MM.1S (cell line): ENCODE results near the gene HFM1.
"Not testable (repeated sequence)": the region's sequence is repeated elsewhere in the genome, so short reads cannot be mapped to it uniquely, and the experiment has no call there.

Experiments
- DNase-seq: peaks from one replicate; pipeline ENCODE4 v3.0.0-alpha.2; 2015
- H2AFZ ChIP-seq: fragments of 300-600 bp; sonication (generic); 2 replicates; pipeline ENCODE4 v1.6.0; 2016; ENCODE audit warnings: antibody characterized with exemption, low read length
- H3F3A ChIP-seq: fragments of 300-600 bp; sonication (generic); 2 replicates; pipeline ENCODE4 v1.6.1; 2016; ENCODE audit warnings: mild to moderate bottlenecking, antibody characterized with exemption, low read length, moderate library complexity, mixed read lengths; ENCODE audit not compliant: insufficient read depth
- H3K27ac ChIP-seq: fragments of 300-600 bp; sonication (generic); 2 replicates; pipeline ENCODE4 v1.5.1; 2016; ENCODE audit warnings: mild to moderate bottlenecking, low read length
- H3K27me3 ChIP-seq: fragments of 300-600 bp; sonication (generic); replicated peaks from 2 replicates; pipeline ENCODE4 v1.6.0; 2016; ENCODE audit warnings: low read length; ENCODE audit not compliant: insufficient read depth
- H3K36me3 ChIP-seq: fragments of 300-600 bp; sonication (generic); replicated peaks from 2 replicates; pipeline ENCODE4 v1.6.1; 2016; ENCODE audit warnings: mild to moderate bottlenecking, low read length, mixed read lengths; ENCODE audit not compliant: insufficient read depth
- H3K4me1 ChIP-seq: fragments of 300-600 bp; sonication (generic); 2 replicates; pipeline ENCODE4 v1.6.1; 2016; ENCODE audit warnings: low read length, mixed read lengths
- H3K4me2 ChIP-seq: fragments of 300-600 bp; sonication (generic); 2 replicates; pipeline ENCODE4 v1.6.0; 2016; ENCODE audit warnings: low read depth, low read length
- H3K4me3 ChIP-seq: fragments of 300-600 bp; sonication (generic); 2 replicates; pipeline ENCODE4 v1.5.1; 2016; ENCODE audit warnings: low read length, mixed read lengths
- H3K79me2 ChIP-seq: fragments of 300-600 bp; sonication (generic); 2 replicates; pipeline ENCODE4 v1.6.1; 2016; ENCODE audit warnings: mixed run types, low read length, mixed read lengths
- H3K9ac ChIP-seq: fragments of 300-600 bp; sonication (generic); 2 replicates; pipeline ENCODE4 v1.6.1; 2016; ENCODE audit warnings: low read length, mixed read lengths
- H3K9me2 ChIP-seq: fragments of 300-600 bp; sonication (generic); replicated peaks from 2 replicates; pipeline ENCODE4 v1.6.1; 2016; ENCODE audit warnings: mild to moderate bottlenecking, low read length, mixed read lengths; ENCODE audit not compliant: insufficient read depth
- H3K9me3 ChIP-seq: fragments of 300-600 bp; sonication (generic); replicated peaks from 2 replicates; pipeline ENCODE4 v1.6.1; 2016; ENCODE audit warnings: mild to moderate bottlenecking, low read length, mixed read lengths; ENCODE audit not compliant: insufficient read depth
- H4K20me1 ChIP-seq: fragments of 300-600 bp; sonication (generic); 2 replicates; pipeline ENCODE4 v1.6.1; 2016; ENCODE audit warnings: mild to moderate bottlenecking, low read length, moderate library complexity, mixed read lengths; ENCODE audit not compliant: insufficient read depth
- CTCF ChIP-seq: fragments of 300-600 bp; sonication (generic); IDR thresholded peaks from 2 replicates; pipeline ENCODE4 v1.5.1; 2016; ENCODE audit warnings: antibody characterized with exemption, low read length, mixed read lengths
- EZH2 ChIP-seq: fragments of 300-600 bp; sonication (generic); optimal IDR thresholded peaks from 2 replicates; pipeline ENCODE3; 2017; ENCODE audit warnings: low read depth, mild to moderate bottlenecking, antibody characterized with exemption, low read length, mixed read lengths
- EZH2phosphoT487 ChIP-seq: fragments of 300-600 bp; sonication (generic); IDR thresholded peaks from 2 replicates; pipeline ENCODE4 v1.6.1; 2018; ENCODE audit warnings: antibody characterized with exemption, low read length

HFM1 gene

GRCh38 chr1:91404151-91405012, at the start of gene HFM1:
Gene HFM1, minus strand, starts transcription at chr1:91404837. Its CDS starts 3,755 bp downstream, at chr1:91401082.
- Histone ChIP-seq H3K27ac (no peak within 1 kb of the TSS), H3K9ac (peak within 1 kb of the TSS; percentile 56; the same call in 1 of the 2 replicates), H3F3A (no peaks in the 10 kb centered on the region; the same call in 1 of the 2 replicates), H3K36me3 (no peaks in the 10 kb centered on the region), H3K9me2 (no peaks in the 10 kb centered on the region), H3K9me3 (no peaks in the 10 kb centered on the region), H3K4me1 (no peaks in the 10 kb centered on the region), H3K4me3 (peak within 1 kb of the TSS; percentile 66), H3K27me3 (no peaks in the 10 kb centered on the region), H4K20me1 (no peaks in the 10 kb centered on the region), H3K79me2 (no peaks in the 10 kb centered on the region), H3K4me2 (peak within 1 kb of the TSS; percentile 64), H2AFZ (peak within 1 kb of the TSS; percentile 88)
- peak; percentile 73 for DNase-seq
- TF ChIP-seq EZH2phosphoT487: no peak
- no peak for TF ChIP-seq CTCF
- TF ChIP-seq EZH2: no peak

GRCh38 chr1:91454136-91454535, 49.5 kb upstream of the HFM1 start:
- Histone ChIP-seq H3K9me3 (no peaks in the 10 kb centered on the region), H3K36me3 (no peaks in the 10 kb centered on the region), H3K9ac (no peak overlapping the region), H3K27me3 (no peaks in the 10 kb centered on the region), H3K4me2 (no peak overlapping the region), H3K4me1 (no peaks in the 10 kb centered on the region), H3K27ac (no peak overlapping the region), H3K9me2 (no peaks in the 10 kb centered on the region), H3K4me3 (no peak overlapping the region), H3F3A (no peaks in the 10 kb centered on the region), H4K20me1 (no peaks in the 10 kb centered on the region), H3K79me2 (no peaks in the 10 kb centered on the region), H2AFZ (no peak overlapping the region)
- TF ChIP-seq EZH2phosphoT487: no peak
- no peak for TF ChIP-seq EZH2
- no peak for TF ChIP-seq CTCF
- no peak for DNase-seq

GRCh38 chr1:91450260-91450659, 45.6 kb upstream of the HFM1 start:
- H3F3A ChIP-seq: no peaks in the 10 kb centered on the region
- H3K27ac ChIP-seq: no peak overlapping the region
- H2AFZ ChIP-seq: no peak overlapping the region
- H3K4me1 ChIP-seq: no peaks in the 10 kb centered on the region
- no peaks in the 10 kb centered on the region for H3K36me3 ChIP-seq
- H3K9me3 ChIP-seq: no peaks in the 10 kb centered on the region
- no peaks in the 10 kb centered on the region for H3K27me3 ChIP-seq
- no peak overlapping the region for H3K4me2 ChIP-seq
- no peaks in the 10 kb centered on the region for H3K9me2 ChIP-seq
- no peak overlapping the region for H3K4me3 ChIP-seq
- DNase-seq: no peak
- TF ChIP-seq CTCF (no peak), EZH2 (no peak), EZH2phosphoT487 (no peak)
- H4K20me1 ChIP-seq: no peaks in the 10 kb centered on the region
- H3K79me2 ChIP-seq: no peaks in the 10 kb centered on the region
- no peak overlapping the region for H3K9ac ChIP-seq

GRCh38 chr1:91447782-91448181, 43.1 kb upstream of the HFM1 start:
- H3K27me3 ChIP-seq: not testable (repeated sequence)

GRCh38 chr1:91441980-91442379, 37.3 kb upstream of the HFM1 start:
- H3K9me3 ChIP-seq, H3K4me3 ChIP-seq, H4K20me1 ChIP-seq, H3F3A ChIP-seq, H3K27me3 ChIP-seq, H3K79me2 ChIP-seq, H2AFZ ChIP-seq, H3K9me2 ChIP-seq, H3K36me3 ChIP-seq, H3K27ac ChIP-seq, H3K4me1 ChIP-seq, H3K4me2 ChIP-seq, H3K9ac ChIP-seq, DNase-seq: not testable (repeated sequence)

More at GRCh38 chr1:91447782-91448181, 43.1 kb upstream of the HFM1 start:
- H3K4me2 ChIP-seq, H3K36me3 ChIP-seq, H3K9ac ChIP-seq, H3K4me1 ChIP-seq, H3K4me3 ChIP-seq, DNase-seq, H3K9me3 ChIP-seq, H3K79me2 ChIP-seq, H2AFZ ChIP-seq, H4K20me1 ChIP-seq, H3F3A ChIP-seq, H3K9me2 ChIP-seq, H3K27ac ChIP-seq: not testable (repeated sequence)
